Kidney capillary endothelial cell (primary cell): Measurements from ENCODE around the gene PRLR.
"Not testable (repeated sequence)": the region's sequence is repeated elsewhere in the genome, so short reads cannot be mapped to it uniquely, and the experiment has no call there.

Source experiments
- DNase-seq: peaks from one replicate; pipeline ENCODE4 v3.0.0-alpha.2; 2018; ENCODE audit warnings: low spot score

The PRLR gene

DNA sequence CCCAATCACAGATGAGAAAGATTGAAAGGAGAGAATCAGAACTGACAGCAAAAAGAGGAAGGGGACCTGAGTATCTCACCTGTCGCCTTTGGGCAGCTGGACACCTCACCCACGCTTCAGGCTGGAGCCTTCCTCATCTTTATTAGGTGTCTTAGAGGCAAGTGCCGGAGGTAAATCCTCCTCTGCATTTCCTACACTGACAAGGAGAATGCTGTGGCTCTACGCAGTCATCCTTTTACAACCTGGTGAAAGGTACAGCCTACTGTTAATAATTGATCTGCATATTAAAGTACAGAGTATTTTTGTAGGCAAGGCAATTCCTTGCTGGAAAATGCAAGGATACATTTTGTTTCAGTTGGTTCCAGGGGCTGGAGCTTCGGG, 34.8 kb downstream of the PRLR start:
- DNase-seq, result no peak

DNA sequence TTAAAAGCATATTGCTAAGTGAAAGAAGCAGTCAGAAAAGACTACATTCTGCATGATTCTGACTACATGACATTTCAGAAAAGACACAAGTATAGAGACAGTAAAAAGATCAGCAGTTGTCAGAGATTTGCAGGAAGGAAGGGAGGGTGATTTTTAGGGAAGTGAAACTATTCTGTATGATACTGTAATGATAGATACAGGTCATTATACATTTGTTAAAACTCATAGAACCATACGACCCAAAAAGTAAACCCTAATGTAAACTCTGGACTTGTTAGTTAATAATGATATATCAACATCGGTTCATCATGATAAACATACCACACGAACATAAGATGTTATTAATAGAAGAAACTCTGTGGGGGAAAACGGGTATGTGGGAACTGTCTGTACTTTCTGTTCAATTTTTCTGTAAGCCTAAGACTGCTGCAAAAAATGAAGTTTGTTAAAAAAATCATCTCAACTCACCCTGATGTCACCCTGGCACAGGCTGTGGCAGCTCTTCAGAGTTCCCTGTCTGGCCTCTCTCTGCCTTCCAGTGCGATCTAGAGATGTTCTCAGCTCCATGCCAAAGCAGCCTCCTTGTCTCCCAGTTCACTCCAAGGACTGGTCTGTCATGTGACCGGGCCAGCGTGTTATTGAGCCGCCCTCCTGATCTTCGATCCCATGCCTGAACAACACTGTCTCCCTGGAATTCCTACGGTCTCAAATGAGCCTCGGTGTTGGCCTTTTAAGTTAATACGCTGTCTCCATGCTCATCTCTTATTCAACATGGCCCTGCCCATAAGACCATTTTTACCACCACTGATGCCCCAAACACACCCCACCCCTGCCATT, 35.4 kb downstream of the PRLR start:
- no peak for DNase-seq

DNA sequence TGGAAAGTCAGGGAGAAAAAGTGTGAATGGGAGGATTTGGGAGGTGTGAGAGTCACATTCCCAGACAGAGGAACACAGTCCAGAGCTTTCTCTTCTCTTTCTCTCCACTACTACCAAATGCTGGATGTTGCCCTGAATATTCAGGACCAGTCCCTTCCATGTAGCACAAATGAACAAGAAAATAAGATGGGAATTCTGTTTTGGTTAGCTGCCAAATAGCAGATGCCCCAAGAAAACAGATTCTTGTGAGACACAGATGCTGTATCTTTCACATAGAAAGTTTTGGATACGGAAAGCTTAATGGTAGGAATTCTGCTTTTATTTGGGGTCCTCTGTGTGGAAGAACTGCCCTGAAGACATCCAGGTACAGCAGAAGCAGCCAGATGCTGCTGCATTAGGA, 37.8 kb downstream of the PRLR start:
- no peak for DNase-seq

DNA sequence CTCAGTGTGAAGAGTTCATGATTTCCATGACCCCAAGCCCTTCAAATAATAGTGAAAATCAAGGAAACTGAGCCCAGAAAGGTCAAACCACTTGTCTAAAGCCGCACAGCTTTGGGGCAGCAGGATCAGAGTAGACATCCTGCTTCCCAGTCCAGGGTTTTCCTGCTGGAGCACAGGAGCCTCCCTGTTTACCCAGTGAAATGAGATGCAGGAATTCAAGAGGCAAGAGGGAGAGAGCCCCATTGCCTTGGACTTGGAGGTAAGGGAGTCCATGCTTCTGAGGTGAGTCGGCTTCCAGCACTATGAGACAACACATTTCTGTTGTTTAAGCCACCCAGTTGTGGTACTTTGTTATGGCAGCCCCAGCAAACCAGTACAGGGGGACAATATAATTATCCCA, 40.5 kb downstream of the PRLR start:
- not testable (repeated sequence) for DNase-seq

DNA sequence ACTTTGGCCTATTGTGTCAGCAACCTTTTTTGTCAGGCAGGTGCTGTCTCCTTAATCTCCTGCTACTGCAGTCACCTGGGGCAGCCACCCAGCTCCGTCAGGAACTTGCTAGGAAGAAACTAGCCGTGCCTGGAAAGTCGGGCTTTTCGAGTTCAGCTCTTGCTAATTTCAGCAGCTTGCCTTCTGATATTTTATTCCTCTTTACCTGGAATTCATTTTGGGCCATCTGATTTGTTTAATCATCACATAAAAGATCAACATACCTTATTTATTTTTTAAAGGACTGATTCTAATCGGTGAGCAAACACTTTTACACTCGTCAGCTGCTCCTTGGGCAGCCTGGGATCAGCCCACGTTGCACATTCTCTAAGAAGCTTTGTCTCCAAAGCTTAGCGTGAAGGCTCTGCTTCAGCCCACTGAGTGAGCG, 42.2 kb downstream of the PRLR start:
- DNase-seq, result no peak

DNA sequence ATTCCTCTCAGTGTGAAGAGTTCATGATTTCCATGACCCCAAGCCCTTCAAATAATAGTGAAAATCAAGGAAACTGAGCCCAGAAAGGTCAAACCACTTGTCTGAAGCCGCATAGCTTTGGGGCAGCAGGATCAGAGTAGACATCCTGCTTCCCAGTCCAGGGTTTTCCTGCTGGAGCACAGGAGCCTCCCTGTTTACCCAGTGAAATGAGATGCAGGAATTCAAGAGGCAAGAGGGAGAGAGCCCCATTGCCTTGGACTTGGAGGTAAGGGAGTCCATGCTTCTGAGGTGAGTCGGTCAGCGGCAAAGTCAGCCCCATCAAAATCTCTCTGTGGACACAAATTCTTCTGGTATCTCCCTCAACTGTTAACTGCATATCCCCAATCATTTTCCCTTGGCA, 42.7 kb downstream of the PRLR start:
- DNase-seq, result not testable (repeated sequence)

DNA sequence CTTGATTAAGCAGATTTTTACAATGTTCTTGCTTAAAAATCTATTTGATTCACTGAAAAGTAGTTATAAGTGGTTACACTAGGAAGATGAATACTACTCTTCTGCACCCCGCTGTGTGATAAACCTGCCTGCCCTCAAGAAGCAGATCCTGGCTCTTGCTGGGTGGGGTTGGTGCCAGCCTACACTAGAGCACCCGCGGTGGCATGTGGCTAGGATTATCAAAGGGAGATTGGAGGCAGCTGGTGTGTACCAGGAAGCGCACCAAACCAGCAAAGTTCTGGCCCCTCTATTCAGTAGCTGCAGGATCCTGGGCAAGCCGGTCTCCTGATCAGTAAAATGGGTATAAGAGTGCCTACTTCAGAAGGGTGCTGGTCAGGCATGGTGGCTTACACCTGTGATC, 43.5 kb downstream of the PRLR start:
- DNase-seq, result no peak

DNA sequence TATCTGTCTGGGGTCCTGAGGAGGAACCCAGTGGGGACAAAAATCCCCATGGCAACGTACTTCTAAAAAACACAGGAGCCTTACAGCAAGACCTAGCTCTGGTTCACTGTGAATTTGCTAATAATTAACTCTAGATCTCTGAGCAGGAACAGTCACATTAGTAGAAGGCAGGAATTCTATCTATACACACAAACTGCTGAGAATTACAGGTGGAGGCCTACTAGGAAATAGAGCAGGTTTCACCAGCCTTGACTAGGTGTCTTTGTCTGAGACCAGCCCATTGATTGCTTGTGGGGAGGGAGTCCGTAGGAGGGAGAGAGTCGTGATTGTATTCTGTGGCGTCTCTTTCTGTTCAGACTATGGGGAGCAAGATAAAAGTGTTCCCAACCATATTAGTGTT, 44.8 kb downstream of the PRLR start:
- no peak for DNase-seq

DNA sequence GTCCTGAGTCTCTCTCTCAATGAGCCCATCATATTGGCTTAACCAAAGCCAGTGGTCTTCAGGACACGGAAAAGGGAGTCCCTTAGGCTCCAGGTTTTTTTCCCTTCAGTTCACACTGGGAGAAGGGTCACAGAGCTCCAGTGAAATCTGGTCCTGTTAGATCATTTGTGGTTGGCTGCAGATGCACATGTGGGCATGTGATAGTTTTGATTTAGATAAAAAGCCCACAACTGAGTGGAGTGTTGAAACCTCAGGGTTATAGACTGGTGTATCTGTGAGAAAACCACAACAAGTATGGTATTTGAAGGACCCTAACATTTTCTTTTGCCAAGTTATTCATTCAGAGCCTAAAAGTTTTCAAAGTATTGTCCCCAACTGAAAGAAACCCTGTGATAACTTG, 46.7 kb downstream of the PRLR start:
- DNase-seq, result no peak

DNA sequence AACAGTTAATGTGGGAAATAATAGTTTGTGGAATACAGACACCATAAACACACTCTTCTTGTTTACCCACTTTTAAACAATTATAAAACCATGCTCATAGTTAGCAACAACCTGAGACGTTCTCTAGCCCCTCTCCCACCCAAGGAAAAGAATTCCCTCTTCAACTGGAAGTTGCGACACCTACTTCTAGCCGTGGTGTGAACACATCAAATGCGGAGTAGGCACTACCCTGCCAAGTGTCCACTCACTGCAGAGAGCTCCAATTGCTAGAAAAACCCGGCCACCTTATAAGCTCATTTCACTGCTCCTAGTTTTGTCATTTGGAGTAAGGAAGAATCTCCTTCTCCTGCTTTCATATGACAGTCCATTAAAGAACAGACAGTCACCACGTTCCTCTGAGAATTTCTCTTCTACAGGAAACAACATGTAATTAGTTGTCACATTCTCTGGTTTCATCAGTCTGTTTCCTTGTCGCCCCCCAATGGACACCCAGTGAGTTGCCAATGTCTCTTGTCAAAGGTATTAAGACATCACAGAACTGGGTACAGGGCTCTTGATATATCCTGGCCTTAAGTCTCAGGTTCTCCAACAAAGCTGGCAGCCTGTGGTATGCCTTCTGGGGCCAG, 47.3 kb downstream of the PRLR start:
- DNase-seq, result peak; percentile 15

DNA sequence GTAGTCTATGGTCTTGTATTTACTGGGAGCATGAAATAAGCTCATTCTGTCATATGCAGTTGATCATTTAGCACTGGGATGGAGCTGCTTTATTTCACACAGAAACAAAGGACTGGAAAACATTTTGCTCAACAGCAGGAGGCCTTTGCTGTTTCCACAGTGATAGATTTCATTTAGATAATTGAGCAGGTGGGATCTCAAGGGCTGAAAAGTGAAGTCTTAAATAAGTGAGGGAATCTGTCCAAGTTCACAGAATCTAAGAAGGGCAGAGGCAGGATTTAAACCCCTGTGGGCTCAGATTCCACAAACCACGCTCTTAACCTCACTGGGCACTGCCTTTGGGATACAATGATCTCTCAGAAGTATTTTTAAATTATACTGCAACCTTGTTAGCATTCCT, 47.8 kb downstream of the PRLR start:
- DNase-seq, result no peak

DNA sequence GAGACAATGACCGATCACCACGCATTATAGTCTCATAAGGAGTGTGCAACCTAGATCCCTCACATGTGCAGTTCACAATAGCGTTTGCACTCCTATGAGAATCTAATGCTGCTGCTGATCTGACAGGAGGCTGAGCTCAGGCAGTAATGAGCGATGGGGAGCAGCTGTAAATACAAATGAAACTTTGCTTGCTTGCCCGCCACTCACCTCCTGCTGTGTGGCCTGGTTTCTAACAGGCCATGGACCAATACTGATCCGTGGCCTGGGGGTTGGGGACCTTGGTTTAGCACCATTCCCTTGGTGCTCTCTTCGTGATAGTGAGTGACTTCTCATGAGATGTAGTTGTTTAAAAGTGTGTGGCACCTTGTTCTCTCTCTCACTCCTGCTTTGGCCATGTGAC, 50.2 kb downstream of the PRLR start:
- no peak for DNase-seq

DNA sequence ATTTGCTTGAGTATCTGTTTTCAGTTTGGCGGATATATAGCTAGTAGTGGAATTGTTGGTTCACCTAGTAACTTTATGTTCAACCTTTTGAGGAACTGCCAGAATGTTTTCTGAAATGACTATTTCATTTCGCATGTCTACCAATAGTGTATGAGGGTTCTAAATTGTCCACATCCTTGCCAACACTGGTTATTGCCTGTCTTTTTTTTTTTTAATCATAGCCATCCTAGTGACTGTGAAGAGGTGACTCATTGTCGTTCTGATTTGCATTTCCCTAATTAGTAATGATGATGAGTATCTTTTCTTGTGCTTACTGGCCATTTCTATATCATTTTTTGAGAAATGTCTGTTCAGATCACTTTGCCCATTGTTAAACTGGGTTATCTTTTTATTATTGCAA, 52.5 kb downstream of the PRLR start:
- no peak for DNase-seq

DNA sequence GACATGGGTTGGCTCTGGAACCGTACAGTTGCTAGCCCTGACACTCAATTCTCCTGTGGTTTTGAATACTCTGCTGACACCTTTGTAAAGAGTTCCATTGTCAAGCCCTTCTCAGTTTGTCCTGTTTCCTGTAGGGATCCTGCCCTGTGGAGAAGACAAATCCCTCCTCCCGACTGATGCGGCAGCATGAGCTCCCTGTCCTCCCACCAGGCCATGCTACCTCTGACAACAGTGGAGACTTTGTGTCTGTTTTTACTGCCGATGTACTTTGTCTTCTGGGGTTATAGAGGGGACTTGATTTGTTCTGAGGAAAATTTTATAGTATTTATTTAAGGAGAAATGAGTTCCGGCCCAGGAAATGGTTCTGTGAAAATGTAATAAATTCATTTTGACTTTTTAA, 57.8 kb downstream of the PRLR start:
- no peak for DNase-seq

DNA sequence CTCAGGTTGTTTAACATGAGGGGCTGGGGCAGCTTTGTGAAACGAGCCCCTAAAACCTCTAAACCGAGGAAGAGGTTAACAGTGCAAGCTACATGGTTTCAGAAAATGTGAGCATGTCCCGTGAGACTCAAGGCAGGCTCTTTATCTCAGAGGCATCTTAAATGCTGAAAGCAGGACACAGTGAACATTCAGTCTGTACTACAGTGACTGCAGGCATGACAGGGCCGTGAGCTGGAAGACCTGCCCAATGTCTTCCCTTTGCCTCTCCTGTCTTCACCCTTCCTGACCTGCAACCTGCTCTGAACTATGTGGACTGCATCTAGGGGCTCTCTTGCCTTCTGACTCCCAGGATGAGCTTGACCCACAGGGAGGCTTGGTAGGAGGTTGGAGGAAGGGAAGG, 58.3 kb downstream of the PRLR start:
- DNase-seq, result no peak

DNA sequence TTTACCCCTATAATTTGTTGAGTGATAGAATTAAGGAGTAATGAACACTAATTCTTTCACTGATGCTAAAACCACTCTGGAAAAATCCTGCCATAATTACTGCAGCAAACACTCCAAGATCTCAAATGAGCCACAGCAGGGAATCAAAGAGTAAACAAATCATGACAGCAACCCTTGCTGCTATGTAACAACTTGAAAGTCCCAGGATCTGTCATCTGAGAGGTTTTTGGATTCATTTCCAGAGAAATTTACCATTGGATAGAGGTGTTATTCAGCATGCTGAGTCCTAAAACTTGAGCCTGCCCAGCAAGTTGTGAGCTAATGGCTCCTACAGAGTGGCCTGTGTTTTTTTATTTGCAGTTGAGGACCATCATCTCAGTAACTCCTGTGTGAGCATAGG, 59.2 kb downstream of the PRLR start:
- DNase-seq, result no peak

DNA sequence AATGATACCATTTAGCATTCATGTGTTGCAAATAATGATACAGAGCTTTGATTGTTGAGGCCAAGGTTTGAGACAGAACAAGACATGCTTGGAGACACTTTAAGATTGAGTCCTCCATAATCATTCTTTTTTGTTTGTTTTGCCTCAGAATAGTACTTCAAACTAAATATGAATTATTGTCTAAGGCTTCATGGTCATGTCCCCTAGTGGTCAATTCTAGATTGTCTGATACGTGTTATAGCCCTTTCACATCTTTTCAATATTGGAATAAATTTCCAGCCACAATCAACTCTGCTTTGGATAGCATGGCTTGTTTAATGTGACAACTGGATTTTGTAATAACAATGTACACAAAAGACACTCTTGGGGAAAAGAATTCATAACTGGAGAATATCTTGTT, 64.2 kb downstream of the PRLR start:
- no peak for DNase-seq

DNA sequence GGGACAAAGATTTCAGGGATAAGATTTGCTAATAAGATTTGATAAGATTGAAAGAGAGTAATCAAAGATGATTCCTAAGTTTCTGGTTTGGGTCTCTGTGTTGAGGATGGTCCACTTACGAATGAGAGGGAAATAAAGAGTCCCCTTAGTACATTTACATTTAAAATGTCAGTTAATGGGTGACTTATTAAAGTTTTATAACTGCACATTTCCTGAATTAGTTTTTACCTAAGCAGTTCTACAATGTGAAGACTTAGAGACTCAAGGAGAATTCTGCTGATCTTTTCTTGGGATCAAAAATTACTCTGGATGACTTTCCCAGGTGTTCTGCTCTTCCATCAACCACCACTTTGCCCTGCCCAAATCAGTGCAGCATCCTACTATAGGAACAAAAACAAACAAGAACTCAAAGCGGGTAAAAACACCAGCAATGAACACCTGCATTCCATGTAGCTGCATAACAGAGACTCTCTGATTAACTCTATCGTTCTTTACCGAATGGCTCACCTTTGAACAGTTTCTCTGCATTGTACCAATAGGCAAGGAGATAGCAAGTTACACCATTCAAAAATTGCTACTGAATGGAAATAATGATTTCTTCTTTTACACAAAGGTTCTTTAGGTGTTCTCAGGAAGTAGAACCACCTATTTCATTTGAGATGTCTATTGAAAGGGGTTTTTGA, 65.3 kb downstream of the PRLR start:
- DNase-seq, result no peak

DNA sequence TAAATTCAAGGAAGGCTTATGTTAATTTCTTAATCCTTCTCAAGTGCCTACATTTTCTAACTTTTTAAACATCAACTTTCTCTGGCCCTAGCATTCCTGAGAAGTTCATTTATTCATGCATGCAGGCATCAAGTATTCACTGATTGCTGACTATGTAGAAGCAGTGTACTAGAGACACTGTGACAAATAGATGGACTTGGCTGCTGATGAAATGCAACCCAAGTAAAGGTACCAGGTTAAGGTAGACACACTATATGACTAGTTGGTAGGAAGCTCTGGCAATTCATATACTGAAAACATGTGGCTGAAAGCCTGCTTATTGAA, 66.6 kb downstream of the PRLR start:
- no peak for DNase-seq

DNA sequence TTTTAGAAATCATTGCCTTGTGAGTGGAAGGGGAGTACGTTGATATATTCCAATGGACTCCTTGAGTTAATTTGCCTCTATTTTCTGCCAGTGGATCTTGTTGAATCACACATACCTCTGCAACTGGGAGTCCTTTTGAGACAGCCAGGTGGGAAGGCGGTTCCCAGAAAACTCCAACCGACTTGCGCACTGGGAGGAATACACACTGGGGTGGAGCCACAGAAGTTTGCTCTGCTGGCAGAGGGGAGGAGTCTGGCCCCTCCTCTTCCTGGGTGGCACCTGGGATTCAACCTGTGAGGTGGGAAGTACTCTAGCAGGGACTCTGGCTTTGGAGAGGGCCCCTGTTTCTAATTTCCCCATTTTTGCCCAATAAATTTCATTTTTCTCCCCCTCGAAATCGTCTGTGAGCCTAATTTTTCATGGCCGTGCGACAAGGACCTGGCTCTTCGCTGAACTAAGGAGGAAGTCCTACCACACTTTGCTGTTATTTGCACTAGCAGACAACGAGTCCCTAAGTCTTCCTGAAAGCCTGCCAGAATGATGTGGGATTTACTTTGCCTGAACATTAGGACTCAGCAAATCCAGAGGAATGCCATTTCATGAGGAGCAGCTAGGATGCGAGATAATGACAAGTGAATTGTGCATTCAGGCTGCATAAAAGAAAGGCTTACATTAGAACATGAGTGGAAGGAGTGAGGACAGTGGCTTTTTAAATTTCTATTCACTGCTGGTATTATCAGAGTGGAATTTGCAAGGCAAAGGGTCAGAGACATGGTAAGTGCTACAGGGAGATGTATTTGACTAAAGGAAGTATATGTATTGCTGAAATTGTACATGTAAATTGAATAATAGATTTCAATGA, 67.2 kb downstream of the PRLR start:
- DNase-seq, result no peak

DNA sequence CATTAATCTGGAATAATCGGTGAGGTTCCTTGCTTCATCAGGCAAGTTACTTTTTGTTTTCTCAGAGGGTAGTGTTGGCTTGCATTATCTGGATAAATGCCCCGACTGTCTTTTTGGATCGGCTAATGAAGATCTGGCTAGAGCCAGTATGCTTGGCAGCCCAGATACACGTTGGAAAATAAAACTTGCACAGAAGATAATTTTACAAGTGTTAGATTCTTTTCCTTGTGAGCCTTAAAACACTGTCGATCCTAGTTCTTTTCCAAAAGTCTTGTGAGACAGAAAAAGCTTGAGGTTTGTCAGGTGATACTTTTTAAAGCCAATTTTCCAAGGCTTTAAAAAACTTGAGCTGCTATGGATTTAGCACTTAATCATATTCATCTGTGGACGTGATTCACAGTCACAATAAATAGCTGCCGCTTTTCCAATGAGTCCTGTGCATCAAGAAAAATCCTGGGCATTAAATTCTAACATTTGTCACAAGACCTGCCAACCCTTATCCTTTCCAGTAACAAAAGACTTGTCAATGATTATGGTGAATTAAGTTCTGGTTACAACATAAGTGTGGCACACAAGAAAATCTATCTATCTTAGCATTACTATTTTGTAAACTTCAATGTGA, 68.5 kb downstream of the PRLR start:
- no peak for DNase-seq

DNA sequence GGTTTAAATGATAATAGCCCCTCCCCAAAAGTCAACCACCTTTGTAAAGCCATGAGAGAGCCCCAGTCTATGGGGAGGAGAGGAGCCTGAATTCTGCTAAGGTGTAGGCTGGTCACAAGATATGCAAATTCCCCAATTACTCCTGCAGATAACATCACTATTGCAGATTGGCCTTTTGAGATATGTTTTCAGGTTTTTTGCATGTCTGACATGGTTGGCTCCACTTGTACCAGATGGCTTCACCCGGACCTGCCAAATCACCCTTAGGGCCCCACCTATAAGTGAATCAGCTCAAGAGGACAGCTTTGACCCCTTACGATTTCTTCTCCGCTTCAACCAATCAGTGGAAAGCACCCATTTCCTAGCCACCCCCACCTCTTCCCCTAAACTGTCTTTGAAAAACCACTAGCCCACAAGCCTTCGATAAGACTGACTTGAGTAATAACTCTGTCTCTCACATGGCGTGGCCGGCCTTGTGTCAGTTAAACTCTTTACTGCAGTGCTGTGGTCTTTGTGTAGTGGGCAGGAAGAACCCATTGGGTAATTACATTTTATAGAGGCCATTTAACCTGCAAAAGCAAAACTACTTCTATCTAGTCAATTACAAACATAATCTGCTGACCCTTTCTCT, 69.7 kb downstream of the PRLR start:
- no peak for DNase-seq
